Measurements from ENCODE around the gene PROZ.
A peak's percentile ranks its signal among the peaks of the same experiment; 100 is the strongest.
"Not testable (repeated sequence)": the region's sequence is repeated elsewhere in the genome, so short reads cannot be mapped to it uniquely, and the experiment has no call there.

Gene PROZ

DNA sequence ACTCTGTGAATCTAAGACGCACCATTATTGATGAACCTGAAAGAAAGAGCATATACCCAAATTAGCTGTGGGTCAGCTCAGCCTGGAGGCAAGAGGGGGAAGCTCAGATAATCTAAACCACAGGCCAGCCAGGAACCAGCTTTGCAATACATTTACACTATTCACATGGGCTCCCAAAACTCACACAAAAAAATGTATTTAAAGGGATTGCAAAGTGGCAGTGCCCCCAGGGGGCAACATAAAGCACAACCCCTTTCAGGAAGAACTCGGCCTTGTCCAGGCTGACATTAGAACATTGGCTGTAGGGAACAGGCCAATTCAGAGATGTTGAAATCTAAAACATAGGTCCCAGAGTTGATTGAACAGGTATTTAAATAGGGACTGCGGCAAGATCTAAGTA lies 3.2 kb upstream of the PROZ start:
- no peak for DNase-seq (ENCODE audit: low spot score)

GRCh38 chr13:113155982-113156655 lies 2.3 kb upstream of the PROZ start:
- no peak for DNase-seq (ENCODE audit: low spot score)

GRCh38 chr13:113157206-113157928 lies 1.1 kb upstream of the PROZ start:
- no peak for DNase-seq (ENCODE audit: low spot score)

DNA sequence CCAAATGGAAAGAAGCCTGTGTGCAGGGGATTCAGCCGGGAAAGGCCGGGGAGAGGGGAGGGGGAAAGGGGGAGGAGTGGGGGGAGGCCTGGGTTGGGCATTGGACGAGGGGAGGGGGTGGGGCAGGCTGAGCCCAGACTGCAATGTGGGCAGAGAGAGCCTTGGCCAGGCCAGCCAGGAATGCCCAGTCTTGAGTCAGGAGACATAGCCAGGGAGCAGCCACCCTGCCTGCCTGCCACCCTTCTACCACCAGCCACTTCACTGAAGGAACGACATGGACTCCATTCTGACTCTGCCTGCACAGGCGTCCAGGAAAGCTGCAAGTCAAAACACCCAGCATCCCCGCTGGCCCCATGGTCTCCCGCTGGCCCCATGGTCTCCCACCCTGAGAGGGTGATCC lies 498 bp downstream of the PROZ start:
- DNase-seq (ENCODE audit: low spot score): no peak

GRCh38 chr13:113159701-113160100 lies 1.3 kb downstream of the PROZ start:
- no peak for DNase-seq (ENCODE audit: low spot score)

GRCh38 chr13:113160983-113161382 lies 2.5 kb downstream of the PROZ start:
- no peak for DNase-seq (ENCODE audit: low spot score)

DNA sequence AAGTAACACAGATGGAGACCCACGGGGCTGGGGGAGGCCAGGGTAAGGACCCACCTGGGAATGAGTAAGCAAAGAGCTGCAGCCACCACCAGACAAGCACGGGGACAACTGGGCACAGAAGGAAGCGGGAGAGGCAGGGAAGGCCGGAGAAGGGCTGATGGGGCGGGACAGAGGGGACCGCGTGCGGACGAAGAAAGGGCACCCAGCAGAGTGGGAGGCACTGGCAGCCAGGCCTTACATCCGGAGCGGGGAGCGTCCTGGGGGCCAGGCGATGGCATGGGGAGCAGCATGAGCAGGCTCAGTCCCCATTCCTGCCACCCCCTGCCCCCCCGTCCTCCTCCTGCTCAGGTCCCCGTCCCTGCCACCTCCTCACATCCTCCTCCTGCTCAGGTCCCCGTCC lies 3.0 kb downstream of the PROZ start:
- DNase-seq (ENCODE audit: low spot score): no peak

DNA sequence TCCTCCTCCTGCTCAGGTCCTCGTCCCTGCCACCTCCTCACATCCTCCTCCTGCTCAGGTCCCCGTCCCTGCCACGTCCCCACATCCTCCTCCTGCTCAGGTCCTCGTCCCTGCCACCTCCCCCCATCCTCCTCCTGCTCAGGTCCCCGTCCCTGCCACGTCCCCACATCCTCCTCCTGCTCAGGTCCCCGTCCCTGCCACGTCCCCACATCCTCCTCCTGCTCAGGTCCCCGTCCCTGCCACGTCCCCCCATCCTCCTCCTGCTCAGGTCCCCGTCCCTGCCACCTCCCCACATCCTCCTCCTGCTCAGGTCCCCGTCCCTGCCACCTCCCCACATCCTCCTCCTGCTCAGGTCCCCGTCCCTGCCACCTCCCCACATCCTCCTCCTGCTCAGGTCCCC lies 3.5 kb downstream of the PROZ start:
- DNase-seq (ENCODE audit: low spot score): not testable (repeated sequence)

DNA sequence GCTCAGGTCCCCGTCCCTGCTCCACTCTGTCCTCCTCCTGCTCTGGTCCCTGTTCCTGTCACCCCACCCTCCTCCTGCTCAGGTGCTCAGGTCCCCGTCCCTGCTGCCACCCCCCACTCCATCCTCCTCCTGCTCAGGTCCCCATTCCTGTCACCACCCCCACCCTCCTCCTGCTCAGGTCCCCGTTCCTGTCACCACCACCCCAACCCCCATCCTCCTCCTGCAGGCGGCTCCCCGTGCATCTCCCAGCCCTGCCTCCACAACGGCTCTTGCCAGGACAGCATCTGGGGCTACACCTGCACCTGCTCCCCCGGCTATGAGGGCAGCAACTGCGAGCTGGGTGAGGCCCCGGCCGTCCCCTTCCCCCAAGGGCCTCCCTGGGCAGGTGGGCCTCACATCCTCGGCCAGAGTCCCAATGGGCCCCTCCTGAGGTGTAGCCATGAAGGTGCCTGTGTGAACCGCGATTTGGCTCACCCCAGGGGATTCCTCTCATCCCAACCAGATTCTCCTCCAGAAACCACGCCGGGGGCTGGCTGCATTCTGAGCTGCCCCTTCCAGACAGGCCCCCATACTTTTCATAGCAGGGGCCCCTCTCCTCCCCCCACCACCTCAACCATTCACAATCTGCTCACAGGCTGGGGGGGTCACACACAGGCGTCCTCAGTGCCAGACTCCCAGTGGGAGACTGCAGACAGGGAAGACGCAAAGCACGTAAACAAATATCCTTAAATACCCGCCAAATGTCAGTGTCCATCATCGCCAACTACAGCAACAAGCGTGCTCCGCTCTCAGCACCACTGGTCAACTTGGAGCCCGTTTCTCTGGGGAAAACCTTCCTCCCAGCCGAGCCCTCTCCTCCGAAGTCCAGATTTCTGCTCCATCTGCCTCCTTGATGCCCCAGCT lies 4.6 kb downstream of the PROZ start:
- DNase-seq (ENCODE audit: low spot score): no peak

- peak; percentile 47 for DNase-seq (ENCODE audit: low spot score)
Measured at GRCh38 chr13:113164492-113164891, 6.0 kb downstream of the PROZ start.

DNA sequence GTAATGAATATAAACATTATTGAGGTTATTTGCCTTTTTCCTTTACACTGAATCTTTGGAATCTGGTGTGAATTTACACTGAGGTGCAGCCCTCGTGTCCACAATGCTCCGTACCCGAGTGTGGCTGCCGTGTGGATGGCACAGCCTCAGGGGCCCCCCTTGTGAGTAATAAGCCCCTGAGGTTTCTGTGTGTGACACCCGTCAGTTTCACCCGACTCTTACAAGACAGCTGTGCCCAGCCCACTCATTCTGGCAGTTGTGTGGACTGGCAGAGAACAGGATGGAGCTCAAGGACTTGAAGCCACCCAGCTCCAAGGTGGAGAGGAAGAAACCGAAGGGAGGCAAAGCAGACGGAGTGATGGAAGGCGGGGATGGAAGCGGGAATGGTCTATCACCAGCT lies 7.8 kb downstream of the PROZ start:
- no peak for DNase-seq (ENCODE audit: low spot score)

DNA sequence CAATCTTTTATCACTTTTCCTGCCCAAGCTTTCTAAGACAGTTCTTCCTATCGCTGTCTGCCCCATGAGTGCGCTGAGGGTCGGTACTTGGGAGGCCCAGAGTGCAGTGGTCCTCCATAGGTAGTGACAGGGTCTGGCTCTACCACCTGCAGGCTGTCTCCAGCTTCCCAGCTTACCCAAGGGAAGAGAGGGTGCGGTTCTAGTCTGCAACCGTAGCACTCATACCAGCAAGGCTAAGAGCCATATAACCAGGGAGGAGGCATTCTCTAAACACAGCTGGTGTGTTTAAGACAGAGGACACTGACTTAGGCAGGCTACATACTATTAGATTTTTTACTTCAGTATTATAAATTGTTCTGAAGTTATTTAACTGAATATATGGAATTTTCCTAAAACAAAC lies 8.2 kb downstream of the PROZ start:
- no peak for DNase-seq (ENCODE audit: low spot score)

- no peak for DNase-seq (ENCODE audit: low spot score)
Measured at GRCh38 chr13:113167155-113167554, 8.7 kb downstream of the PROZ start.

DNA sequence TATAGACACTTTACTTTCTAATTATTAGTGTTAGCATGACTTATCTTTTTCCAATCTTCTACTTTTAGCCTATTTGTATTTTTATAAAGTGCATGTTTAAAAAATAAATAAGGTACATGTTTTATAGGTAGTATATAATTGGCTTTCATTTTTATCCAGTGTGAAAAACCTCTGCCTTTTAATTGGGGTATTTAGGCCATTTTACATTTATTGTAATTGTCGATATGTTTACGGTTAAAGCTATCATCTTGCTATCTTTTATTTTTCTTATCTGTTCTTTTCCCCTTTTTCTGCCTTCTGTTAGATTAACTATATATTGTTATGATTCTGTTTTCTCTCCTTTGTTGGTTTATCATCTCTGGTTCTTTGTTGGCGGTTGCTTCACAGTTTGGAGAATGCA lies 9.1 kb downstream of the PROZ start:
- DNase-seq (ENCODE audit: low spot score): no peak

- DNase-seq (ENCODE audit: low spot score): peak; percentile 34
Measured at GRCh38 chr13:113168211-113168610, 9.8 kb downstream of the PROZ start.

- DNase-seq (ENCODE audit: low spot score): peak; percentile 49
Measured at GRCh38 chr13:113169277-113170272, 11.1 kb downstream of the PROZ start.

GRCh38 chr13:113170511-113170910 lies 12.1 kb downstream of the PROZ start:
- DNase-seq (ENCODE audit: low spot score): no peak

GRCh38 chr13:113171250-113172125 lies 13.0 kb downstream of the PROZ start:
- DNase-seq (ENCODE audit: low spot score): peak; percentile 45

DNA sequence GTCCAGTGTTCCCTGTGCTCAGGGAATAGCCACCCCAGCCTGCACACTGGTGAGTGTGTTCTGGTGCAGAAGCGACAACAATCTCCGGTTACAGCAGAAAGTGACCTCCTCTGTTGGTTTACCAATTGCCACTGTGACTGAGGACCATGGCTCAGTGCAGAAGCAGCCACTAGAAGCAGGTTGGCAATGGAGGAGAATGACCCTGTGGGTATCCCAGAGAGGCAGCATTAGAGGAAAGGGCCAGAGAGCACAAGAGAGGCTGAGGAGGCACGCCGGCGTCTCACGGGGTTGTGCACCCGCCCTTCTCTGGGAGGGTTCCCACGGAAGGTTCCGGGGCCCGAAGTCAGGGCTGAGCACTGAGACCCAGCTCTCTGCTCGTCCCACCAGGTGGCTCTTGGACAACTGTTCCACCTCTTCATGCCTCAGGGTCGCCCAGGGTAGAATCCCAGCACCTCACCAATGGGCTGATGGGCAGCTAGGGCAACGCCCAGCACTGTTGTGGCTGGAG lies 14.0 kb downstream of the PROZ start:
- DNase-seq (ENCODE audit: low spot score): peak; percentile 40

GRCh38 chr13:113176280-113176679 lies 17.8 kb downstream of the PROZ start:
- DNase-seq (ENCODE audit: low spot score): no peak
